Naive thymus-derived CD4-positive, alpha-beta T cell (primary cell): ENCODE results near the gene COPG1. TPM values are rescaled to one million over a fixed set of nuclear protein-coding genes. Genes with fewer than 3 reads are reported as not detected.
A peak's percentile ranks its signal among the peaks of the same experiment; 100 is the strongest.

Experiments used
- ATAC-seq: fragments of 150-1000 bp; cut with Tn5 transposase; 2 replicates; pipeline ENCODE4 v1.10.0; 2021; ENCODE audit warnings: mild to moderate bottlenecking, moderate library complexity
- CTCF ChIA-PET: fragments of 350-600 bp; sonication (Branson Sonifier 250); formaldehyde crosslinking; loops from one replicate; lab custom pipeline; 2021; ENCODE audit warnings: antibody characterized with exemption; lab: Charles Lee
- POLR2A ChIA-PET: fragments of 350-600 bp; sonication (Branson Sonifier 250); formaldehyde crosslinking; loops from one replicate; lab custom pipeline; 2021; ENCODE audit warnings: antibody characterized with exemption, inconsistent platforms; lab: Charles Lee
- DNase-seq, 9 donors: peaks; one replicate each; pipeline versions ENCODE4 v3.0.0 to v3.0.0-alpha.2; 2020 to 2022; ENCODE audit warnings: mixed read lengths in 1 of 9
- H3K27ac ChIP-seq: one replicate; pipeline ENCODE4 v1.7.0; 2013; ENCODE audit warnings: mild to moderate bottlenecking, low read depth, low read length, moderate library complexity
- H3K27me3 ChIP-seq, 2 donors: one replicate each; pipeline ENCODE4 v1.7.0; 2013; ENCODE audit warnings: low read length in 2 of 2, mild to moderate bottlenecking in 2 of 2, moderate library complexity in 2 of 2; ENCODE audit not compliant: control insufficient read depth in 2 of 2, insufficient read depth in 2 of 2
- H3K36me3 ChIP-seq, 3 experiments: 1 replicate in 2 of 3; 2 replicates in 1 of 3; pipeline ENCODE4 v1.7.0; 2013; ENCODE audit warnings: low read length in 3 of 3, mild to moderate bottlenecking in 3 of 3, moderate library complexity in 1 of 3; ENCODE audit not compliant: insufficient read depth in 3 of 3, control insufficient read depth in 2 of 3
- H3K4me1 ChIP-seq, 2 donors: one replicate each; pipeline ENCODE4 v1.7.0; 2013; ENCODE audit warnings: low read length in 2 of 2, mild to moderate bottlenecking in 2 of 2, moderate library complexity in 1 of 2; ENCODE audit not compliant: control insufficient read depth in 2 of 2, insufficient read depth in 2 of 2
- H3K4me3 ChIP-seq: 2 replicates; pipeline ENCODE4 v1.7.0; 2013; ENCODE audit warnings: mild to moderate bottlenecking, low read length
- H3K9me3 ChIP-seq, 3 experiments: 1 replicate in 2 of 3; 2 replicates in 1 of 3; pipeline ENCODE4 v1.7.0; 2013; ENCODE audit warnings: low read length in 3 of 3; ENCODE audit not compliant: control insufficient read depth in 2 of 3
- H3K27ac Mint-ChIP-seq, 9 donors: one replicate each; pipeline ENCODE4 v1.8.0; 2020 to 2022; ENCODE audit warnings: mixed read lengths in 9 of 9, mild to moderate bottlenecking in 8 of 9, moderate library complexity in 5 of 9, inconsistent platforms in 2 of 9
- H3K27me3 Mint-ChIP-seq, 5 donors: one replicate each; pipeline ENCODE4 v1.8.0; 2021 to 2022; ENCODE audit warnings: mixed read lengths in 5 of 5, mild to moderate bottlenecking in 1 of 5
- H3K36me3 Mint-ChIP-seq, 5 donors: one replicate each; pipeline ENCODE4 v1.8.0; 2020 to 2022; ENCODE audit warnings: mixed read lengths in 5 of 5, mild to moderate bottlenecking in 3 of 5, inconsistent platforms in 1 of 5
- H3K4me1 Mint-ChIP-seq, 7 donors: one replicate each; pipeline ENCODE4 v1.8.0; 2020 to 2022; ENCODE audit warnings: mixed read lengths in 7 of 7, mild to moderate bottlenecking in 3 of 7, inconsistent platforms in 1 of 7
- H3K4me3 Mint-ChIP-seq, 10 donors: one replicate each; pipeline ENCODE4 v1.8.0; 2020 to 2022; ENCODE audit warnings: mild to moderate bottlenecking in 10 of 10, mixed read lengths in 10 of 10, moderate library complexity in 6 of 10, inconsistent platforms in 2 of 10
- H3K9me3 Mint-ChIP-seq, 11 donors: one replicate each; pipeline ENCODE4 v1.8.0; 2020 to 2022; ENCODE audit warnings: mixed read lengths in 11 of 11, mild to moderate bottlenecking in 4 of 11, inconsistent platforms in 1 of 11, moderate library complexity in 1 of 11
- intact Hi-C, 2 donors: fragments of 100-400 bp; cut with micrococcal nuclease; formaldehyde crosslinking; loops; one replicate each; pipeline ENCODE4 v1.15.1; 2023
- polyA plus RNA-seq, 2 donors: library from polyadenylated mRNA; unstranded; fragments of 300-500 nt; fragmentation: Illumina TruSeq; gene quantifications; one replicate each; pipeline ENCODE4 v1.2.3, GENCODE V29; 2021
- total RNA-seq, 6 experiments: library from RNA in 5 of 6; stranded (reverse) in 5 of 6; gene quantifications; 1 replicate in 5 of 6; 2 replicates in 1 of 6; pipeline ENCODE4 v1.2.3 and lab custom pipeline; 2021 to 2026

Gene COPG1
- total and polyA plus RNA-seq, 7 experiments from 2014 or later: 57.4 to 177 (median 99.8) TPM

DNA sequence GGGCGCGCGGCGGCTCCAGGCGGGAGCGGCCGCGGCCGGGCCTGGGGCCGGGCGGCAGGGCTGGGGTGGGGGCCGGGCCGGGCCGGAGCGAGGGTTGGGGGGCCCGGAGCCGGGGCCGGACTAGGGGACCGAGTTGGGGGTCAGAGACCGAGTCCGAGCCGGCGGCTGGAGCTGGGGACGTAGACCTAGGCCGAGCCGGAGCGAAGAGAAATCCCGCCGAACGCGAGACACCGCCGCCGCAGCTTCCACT is 66.5 kb downstream of the COPG1 start:
- intact Hi-C loops: loop anchor here (1.0 to 10.0 kb wide), 16 partner anchors 38 to 1264 kb away; partner anchors contain the start of genes ACAD9 (in 2 of the 2), CNBP (in 2 of the 2), COPG1 (in 2 of the 2) and HMCES (in 2 of the 2)
- H3K4me3 Mint-ChIP-seq: peak overlapping the region; percentile 82 to 98 (median 88)
- Histone ChIP-seq H3K4me3 (peak overlapping the region; percentile 89), H3K27me3 (no peaks in the 10 kb centered on the region), H3K4me1 (peaks cover 5 to 10% of the 10 kb centered on the region in 2 donors), H3K36me3 (peaks cover 0 to 8% (median 0%) of the 10 kb centered on the region in 3 experiments), H3K9me3 (no peaks in the 10 kb centered on the region), H3K27ac (peak overlapping the region; percentile 88)
- CTCF ChIA-PET: interaction anchor here (0.6 to 2.2 kb wide), 15 partner anchors 10 to 1259 kb away, joined by 3 to 19 read pairs (median 3); partner anchors contain the start of gene HMCES
- H3K9me3 Mint-ChIP-seq: peaks cover 0 to 8% (median 0%) of the 10 kb centered on the region in 11 donors
- ATAC-seq: no peak
- H3K36me3 Mint-ChIP-seq: peaks cover 0 to 4% (median 0%) of the 10 kb centered on the region in 5 donors
- DNase-seq: no peak
- H3K27ac Mint-ChIP-seq: peak overlapping the region; percentile 80 to 94 (median 88)
- peaks cover 17 to 31% (median 24%) of the 10 kb centered on the region in 7 donors for H3K4me1 Mint-ChIP-seq
- H3K27me3 Mint-ChIP-seq: peaks cover 0 to 2% (median 0%) of the 10 kb centered on the region in 5 donors
- POLR2A ChIA-PET: interaction anchor here (0.6 to 10.2 kb wide), 51 partner anchors 9 to 1192 kb away, joined by 3 to 251 read pairs (median 5); partner anchors contain the start of genes ACAD9, CFAP92, CNBP and COPG1

DNA sequence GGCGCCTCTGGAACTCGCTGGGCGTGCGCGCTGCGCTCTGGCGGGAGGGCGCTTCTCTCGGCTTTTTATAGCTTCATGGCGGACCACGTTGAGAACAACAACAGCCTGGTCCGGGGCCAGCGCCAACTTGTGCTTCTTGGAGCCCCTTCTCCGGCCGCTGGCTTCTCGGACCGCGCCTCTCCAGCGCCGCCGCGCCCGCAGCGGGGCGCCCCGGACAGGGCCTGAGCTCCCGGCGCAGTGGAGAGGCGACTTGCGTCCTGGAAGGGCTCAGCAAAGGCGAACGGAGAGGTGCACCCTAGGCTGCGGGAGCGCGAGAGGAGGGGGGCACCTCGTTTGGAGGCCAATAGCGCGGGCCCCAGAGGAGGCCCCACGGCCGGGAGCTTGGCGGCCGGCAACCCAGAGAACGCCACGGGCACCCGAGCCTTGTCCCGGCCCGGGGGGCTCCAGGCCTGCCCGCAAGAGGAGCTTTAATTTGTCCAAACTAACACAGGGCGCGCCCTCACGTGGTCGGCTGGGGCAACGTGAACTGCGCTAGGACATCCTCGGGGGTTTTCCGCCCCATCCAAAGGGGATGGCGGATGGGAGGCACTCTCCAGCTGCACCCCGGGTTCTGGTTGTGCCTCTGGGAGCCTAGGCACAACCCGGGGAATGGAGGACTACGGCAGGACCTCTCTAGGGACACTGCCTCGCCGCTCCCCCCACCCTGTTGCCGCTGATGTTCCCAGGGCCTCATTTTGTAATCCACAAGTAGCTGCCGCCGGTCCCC is 67.0 kb downstream of the COPG1 start:
- Histone ChIP-seq H3K9me3 (no peaks in the 10 kb centered on the region), H3K27ac (peak overlapping the region; percentile 88), H3K4me3 (peak overlapping the region; percentile 89), H3K27me3 (no peaks in the 10 kb centered on the region), H3K36me3 (peaks cover 0 to 8% (median 0%) of the 10 kb centered on the region in 3 experiments), H3K4me1 (peaks cover 5 to 10% of the 10 kb centered on the region in 2 donors)
- intact Hi-C loops: loop anchor here (1.0 to 10.0 kb wide), 15 partner anchors 38 to 1264 kb away; partner anchors contain the start of genes ACAD9 (in 2 of the 2), CNBP (in 2 of the 2), HMCES (in 2 of the 2) and IFT122 (in 2 of the 2)
- peaks cover 17 to 31% (median 24%) of the 10 kb centered on the region in 7 donors for H3K4me1 Mint-ChIP-seq
- H3K4me3 Mint-ChIP-seq: peak overlapping the region; percentile 70 to 97 (median 88)
- H3K9me3 Mint-ChIP-seq: peaks cover 0 to 8% (median 0%) of the 10 kb centered on the region in 11 donors
- H3K27me3 Mint-ChIP-seq: peaks cover 0 to 2% (median 0%) of the 10 kb centered on the region in 5 donors
- POLR2A ChIA-PET: interaction anchor here (0.6 to 10.2 kb wide), 54 partner anchors 8 to 1193 kb away, joined by 3 to 251 read pairs (median 5); partner anchors contain the start of genes ACAD9, CFAP92, CNBP and COPG1
- peaks cover 0 to 4% (median 0%) of the 10 kb centered on the region in 5 donors for H3K36me3 Mint-ChIP-seq
- ATAC-seq (peak; percentile 75), DNase-seq (peak; percentile 80 to 96 (median 88))
- CTCF ChIA-PET: interaction anchor here (0.6 to 2.2 kb wide), 16 partner anchors 10 to 1260 kb away, joined by 3 to 19 read pairs (median 3); partner anchors contain the start of gene HMCES
- H3K27ac Mint-ChIP-seq: peak overlapping the region; percentile 80 to 94 (median 88)

DNA sequence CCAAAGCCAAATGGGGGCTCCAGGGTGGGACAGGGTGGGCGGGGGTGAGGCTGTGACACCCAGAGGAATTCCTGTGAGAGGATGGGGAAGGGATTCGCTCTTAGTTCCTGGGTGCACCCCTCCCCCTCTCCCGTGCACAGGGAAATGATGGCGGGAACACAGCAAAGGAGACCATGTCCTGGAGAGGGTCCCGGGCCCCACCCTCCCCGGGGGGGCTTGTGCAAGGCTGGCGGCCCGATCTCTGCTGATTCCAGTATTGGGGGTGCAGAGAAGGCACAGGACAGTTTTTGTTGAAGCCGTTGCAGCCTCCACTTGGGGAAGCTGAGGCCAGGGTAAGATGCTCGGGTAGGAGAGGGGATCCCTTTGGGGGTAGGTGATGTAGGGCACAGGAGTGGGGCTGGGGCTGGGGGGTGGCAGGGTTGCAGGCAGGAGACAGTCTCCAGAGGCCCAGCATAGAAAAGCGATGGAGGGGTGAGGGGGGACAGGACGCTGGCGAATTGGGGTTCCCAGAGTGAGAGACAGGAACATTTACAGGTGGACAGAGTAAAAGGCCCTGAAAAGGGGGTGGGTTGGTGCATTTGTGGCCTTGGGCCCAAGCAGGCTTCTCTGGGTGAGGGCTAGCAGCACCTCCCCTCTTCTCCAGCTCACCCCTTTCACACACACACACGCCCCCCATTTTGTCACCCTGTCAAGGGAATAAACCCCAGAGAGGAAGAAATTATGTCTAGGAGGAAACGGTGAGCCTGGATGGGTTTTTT is 67.8 kb downstream of the COPG1 start:
- Histone ChIP-seq H3K36me3 (peaks cover 0 to 8% (median 0%) of the 10 kb centered on the region in 3 experiments), H3K4me3 (peak overlapping the region; percentile 89), H3K27me3 (no peaks in the 10 kb centered on the region), H3K27ac (peak overlapping the region; percentile 88), H3K9me3 (no peaks in the 10 kb centered on the region), H3K4me1 (peaks cover 5 to 10% of the 10 kb centered on the region in 2 donors)
- DNase-seq (no peak), ATAC-seq (no peak)
- Mint-ChIP-seq H3K27ac (peak overlapping the region in 6 of 9 donors; percentile 12 to 87 (median 44)), H3K9me3 (peaks cover 0 to 8% (median 0%) of the 10 kb centered on the region in 11 donors), H3K4me3 (peak overlapping the region in 9 of 10 donors; percentile 11 to 96 (median 85)), H3K36me3 (peaks cover 0 to 4% (median 0%) of the 10 kb centered on the region in 5 donors), H3K4me1 (peaks cover 14 to 25% (median 19%) of the 10 kb centered on the region in 7 donors), H3K27me3 (peaks cover 0 to 2% (median 0%) of the 10 kb centered on the region in 5 donors)
- intact Hi-C loops: loop anchor here (2.0 to 10.0 kb wide), 6 partner anchors 82 to 1265 kb away; partner anchors contain the start of genes ACAD9 (in 1 of the 2), CNBP (in 1 of the 2), RPN1 (in 1 of the 2) and SEC61A1 (in 1 of the 2)
- POLR2A ChIA-PET: interaction anchor here (0.7 to 10.2 kb wide), 28 partner anchors 13 to 1022 kb away, joined by 3 to 251 read pairs (median 8); partner anchors contain the start of genes ACAD9, CNBP, COPG1 and EFCAB12
- CTCF ChIA-PET: interaction anchor here (0.7 to 2.2 kb wide), 9 partner anchors 14 to 700 kb away, joined by 3 to 19 read pairs (median 4); partner anchors contain the start of gene HMCES

DNA sequence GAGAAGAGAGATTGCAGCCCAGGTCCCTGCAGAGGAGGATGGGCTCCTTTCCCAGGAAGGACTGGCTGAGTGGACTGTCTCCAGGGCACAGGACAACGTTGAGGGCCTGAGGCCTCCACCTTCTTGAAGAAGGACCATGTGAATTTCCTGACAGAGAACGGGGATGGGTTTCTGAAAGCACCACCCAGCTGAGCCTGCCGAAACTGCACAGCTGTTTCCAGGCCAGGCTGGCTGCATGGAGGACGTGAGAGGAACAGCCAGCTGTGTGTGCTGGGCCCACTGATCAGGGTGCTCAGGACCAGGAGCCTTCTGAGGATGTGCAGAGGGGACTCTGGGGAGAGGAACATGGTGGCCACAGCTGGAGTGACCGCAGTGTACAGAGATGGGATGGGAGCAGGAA is 68.4 kb downstream of the COPG1 start:
- peak overlapping the region in 1 of 9 donors; percentile 24 for H3K27ac Mint-ChIP-seq
- peaks cover 13 to 21% (median 15%) of the 10 kb centered on the region in 7 donors for H3K4me1 Mint-ChIP-seq
- DNase-seq: no peak
- CTCF ChIA-PET: interaction anchor here (0.9 to 1.1 kb wide), 2 partner anchors 301 to 348 kb away, joined by 3 read pairs; no protein-coding TSS in a partner anchor
- H3K27ac ChIP-seq: no peak overlapping the region
- peaks cover 5 to 10% of the 10 kb centered on the region in 2 donors for H3K4me1 ChIP-seq
- peaks cover 0 to 2% (median 0%) of the 10 kb centered on the region in 5 donors for H3K27me3 Mint-ChIP-seq
- H3K36me3 Mint-ChIP-seq: peaks cover 0 to 4% (median 0%) of the 10 kb centered on the region in 5 donors
- no peak for ATAC-seq
- H3K4me3 Mint-ChIP-seq: peak overlapping the region in 5 of 10 donors; percentile 8 to 88 (median 62)
- H3K27me3 ChIP-seq: no peaks in the 10 kb centered on the region
- H3K36me3 ChIP-seq: peaks cover 0 to 8% (median 0%) of the 10 kb centered on the region in 3 experiments
- POLR2A ChIA-PET: interaction anchor here (1.0 to 10.2 kb wide), 6 partner anchors 13 to 135 kb away, joined by 4 to 251 read pairs (median 46); partner anchors contain the start of genes CNBP, COPG1 and HMCES
- no peaks in the 10 kb centered on the region for H3K9me3 ChIP-seq
- H3K4me3 ChIP-seq: no peak overlapping the region
- peaks cover 0 to 7% (median 0%) of the 10 kb centered on the region in 11 donors for H3K9me3 Mint-ChIP-seq
- intact Hi-C loops: loop anchor here (2.0 to 10.0 kb wide), 6 partner anchors 81 to 1266 kb away; partner anchors contain the start of genes ACAD9 (in 1 of the 2), CNBP (in 1 of the 2), RPN1 (in 1 of the 2) and SEC61A1 (in 1 of the 2)

DNA sequence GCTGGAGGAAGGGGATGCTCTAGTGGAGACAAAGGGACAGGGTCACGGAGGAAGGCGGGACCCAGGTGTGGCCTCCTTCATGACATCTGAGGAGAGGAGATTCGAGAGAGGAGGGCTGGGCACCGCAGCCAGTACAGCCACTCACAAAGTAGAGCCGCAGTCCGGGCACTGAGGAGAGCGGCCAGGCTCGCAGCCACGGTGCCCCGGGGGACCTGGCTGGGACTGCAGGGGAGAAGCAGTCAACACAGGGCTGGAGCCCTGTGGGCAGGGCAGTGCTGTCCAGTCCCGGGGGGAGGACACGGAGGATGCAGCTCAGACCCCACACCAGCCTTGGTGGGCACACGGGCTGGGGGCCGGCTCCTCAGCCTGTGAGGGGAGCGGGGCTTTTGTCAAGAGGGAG is 69.5 kb downstream of the COPG1 start:
- peak overlapping the region in 1 of 10 donors; percentile 6 for H3K4me3 Mint-ChIP-seq
- H3K9me3 Mint-ChIP-seq: peaks cover 0 to 6% (median 0%) of the 10 kb centered on the region in 11 donors
- CTCF ChIA-PET: interaction anchor here (1.1 kb wide), 1 partner anchor 349 kb away, joined by 3 read pairs; no protein-coding TSS in a partner anchor
- H3K4me1 Mint-ChIP-seq: peaks cover 4 to 15% (median 7%) of the 10 kb centered on the region in 7 donors
- H3K36me3 ChIP-seq: peaks cover 0 to 8% (median 0%) of the 10 kb centered on the region in 3 experiments
- POLR2A ChIA-PET: interaction anchor here (1.0 to 10.2 kb wide), 3 partner anchors 14 to 136 kb away, joined by 4 to 111 read pairs (median 30); partner anchors contain the start of gene CNBP
- no peaks in the 10 kb centered on the region for H3K27me3 ChIP-seq
- H3K27me3 Mint-ChIP-seq: peaks cover 0 to 2% (median 0%) of the 10 kb centered on the region in 5 donors
- intact Hi-C loops: loop anchor here (5.0 to 10.0 kb wide), 4 partner anchors 137 to 1267 kb away; partner anchors contain the start of genes CNBP (in 1 of the 2), RPN1 (in 1 of the 2) and SEC61A1 (in 1 of the 2)
- DNase-seq (no peak), ATAC-seq (no peak)
- H3K27ac ChIP-seq: no peak overlapping the region
- peak overlapping the region in 2 of 9 donors; percentile 4 to 41 for H3K27ac Mint-ChIP-seq
- H3K4me1 ChIP-seq: peaks cover 3 to 6% of the 10 kb centered on the region in 2 donors
- H3K4me3 ChIP-seq: no peak overlapping the region
- peaks cover 0 to 4% (median 0%) of the 10 kb centered on the region in 5 donors for H3K36me3 Mint-ChIP-seq
- no peaks in the 10 kb centered on the region for H3K9me3 ChIP-seq
